Activated CD8-positive, alpha-beta memory T cell treated with anti-CD3 and anti-CD28 coated beads for 36 hours (primary cell): ENCODE data around the gene BCAR1. TPM values are rescaled to one million over a fixed set of nuclear protein-coding genes. Genes with fewer than 3 reads are reported as not detected.

Experiments
- CTCF ChIA-PET: fragments of 350-600 bp; sonication (Branson Sonifier 250); formaldehyde crosslinking; loops from one replicate; lab custom pipeline; 2021; ENCODE audit warnings: antibody characterized with exemption; lab: Charles Lee
- POLR2A ChIA-PET: fragments of 350-600 bp; sonication (Branson Sonifier 250); formaldehyde crosslinking; loops from one replicate; lab custom pipeline; 2021; ENCODE audit warnings: antibody characterized with exemption; lab: Charles Lee
- total RNA-seq, 2 experiments: library from RNA; stranded (reverse); gene quantifications; one replicate each; pipeline ENCODE4 v1.2.3, GENCODE V29; 2021

The BCAR1 gene
- total RNA-seq, 2 experiments from 2014 or later: 0.84 to 2.7 TPM

GRCh38 chr16:75257886-75258806, 6.7 kb upstream of the BCAR1 start:
- POLR2A ChIA-PET: no interaction called here
- CTCF ChIA-PET: no interaction called here

- ChIA-PET CTCF (no interaction called here), POLR2A (no interaction called here)
Observed at GRCh38 chr16:75256696-75257343, 5.4 kb upstream of the BCAR1 start.

GRCh38 chr16:75256059-75256571, 4.7 kb upstream of the BCAR1 start:
- POLR2A ChIA-PET: no interaction called here
- CTCF ChIA-PET: no interaction called here

- CTCF ChIA-PET: no interaction called here
- POLR2A ChIA-PET: no interaction called here
Observed at GRCh38 chr16:75254359-75254837, 3.0 kb upstream of the BCAR1 start.

GRCh38 chr16:75252946-75253911, 1.8 kb upstream of the BCAR1 start:
- ChIA-PET CTCF (interaction anchor here (1.0 kb wide), 1 partner anchor 28 kb away, joined by 4 read pairs; no protein-coding TSS in a partner anchor), POLR2A (no interaction called here)

GRCh38 chr16:75252049-75252864, 833 bp upstream of the BCAR1 start:
- POLR2A ChIA-PET: no interaction called here
- CTCF ChIA-PET: no interaction called here

- POLR2A ChIA-PET: no interaction called here
- CTCF ChIA-PET: interaction anchor here (0.6 to 1.5 kb wide), 3 partner anchors 130 to 214 kb away, joined by 3 to 5 read pairs (median 4); no protein-coding TSS in a partner anchor
Observed at GRCh38 chr16:75250809-75251279, 580 bp downstream of the BCAR1 start.

- ChIA-PET POLR2A (no interaction called here), CTCF (interaction anchor here (0.6 to 1.5 kb wide), 4 partner anchors 16 to 215 kb away, joined by 3 to 8 read pairs (median 4); no protein-coding TSS in a partner anchor)
Observed at GRCh38 chr16:75250089-75250808, 1.2 kb downstream of the BCAR1 start.

- POLR2A ChIA-PET: interaction anchor here (0.6 kb wide), 1 partner anchor 398 kb away, joined by 3 read pairs; no protein-coding TSS in a partner anchor
- CTCF ChIA-PET: interaction anchor here (1.3 to 1.5 kb wide), 3 partner anchors 16 to 216 kb away, joined by 3 to 8 read pairs (median 4); no protein-coding TSS in a partner anchor
Observed at GRCh38 chr16:75249441-75249840, 2.0 kb downstream of the BCAR1 start.

GRCh38 chr16:75248536-75249380, 2.7 kb downstream of the BCAR1 start:
- CTCF ChIA-PET: interaction anchor here (1.3 to 1.5 kb wide), 2 partner anchors 15 to 216 kb away, joined by 3 to 8 read pairs; no protein-coding TSS in a partner anchor

GRCh38 chr16:75248142-75248535, 3.3 kb downstream of the BCAR1 start:
- CTCF ChIA-PET: no interaction called here

More at GRCh38 chr16:75248536-75249380, 2.7 kb downstream of the BCAR1 start:
- POLR2A ChIA-PET: interaction anchor here (0.6 kb wide), 1 partner anchor 397 kb away, joined by 3 read pairs; no protein-coding TSS in a partner anchor

GRCh38 chr16:75247249-75247648, 4.2 kb downstream of the BCAR1 start:
- CTCF ChIA-PET: no interaction called here
- POLR2A ChIA-PET: no interaction called here

More at GRCh38 chr16:75248142-75248535, 3.3 kb downstream of the BCAR1 start:
- POLR2A ChIA-PET: no interaction called here

- ChIA-PET CTCF (interaction anchor here (0.8 kb wide), 1 partner anchor 10 kb away, joined by 3 read pairs; no protein-coding TSS in a partner anchor), POLR2A (no interaction called here)
Observed at GRCh38 chr16:75246504-75247205, 4.8 kb downstream of the BCAR1 start.

GRCh38 chr16:75244844-75245758, 6.3 kb downstream of the BCAR1 start:
- POLR2A ChIA-PET: no interaction called here

More at GRCh38 chr16:75244844-75245758, 6.3 kb downstream of the BCAR1 start:
- CTCF ChIA-PET: no interaction called here
